A549 treated with CpdA at 1 μM for 4 hours (cell line): Measurements from ENCODE around the gene RXFP1. TPM values are rescaled to one million over a fixed set of nuclear protein-coding genes. Genes with fewer than 3 reads are reported as not detected.

Experiments used
- total RNA-seq: library from RNA; stranded (reverse); fragments of 200-300 nt; extraction: Qiagen RNA extraction; gene quantifications from 5 replicates; pipeline ENCODE4 v1.2.3, GENCODE V29; 2022; ENCODE audit warnings: low read depth

Gene RXFP1
- total RNA-seq = not detected in 5 replicates

DNA sequence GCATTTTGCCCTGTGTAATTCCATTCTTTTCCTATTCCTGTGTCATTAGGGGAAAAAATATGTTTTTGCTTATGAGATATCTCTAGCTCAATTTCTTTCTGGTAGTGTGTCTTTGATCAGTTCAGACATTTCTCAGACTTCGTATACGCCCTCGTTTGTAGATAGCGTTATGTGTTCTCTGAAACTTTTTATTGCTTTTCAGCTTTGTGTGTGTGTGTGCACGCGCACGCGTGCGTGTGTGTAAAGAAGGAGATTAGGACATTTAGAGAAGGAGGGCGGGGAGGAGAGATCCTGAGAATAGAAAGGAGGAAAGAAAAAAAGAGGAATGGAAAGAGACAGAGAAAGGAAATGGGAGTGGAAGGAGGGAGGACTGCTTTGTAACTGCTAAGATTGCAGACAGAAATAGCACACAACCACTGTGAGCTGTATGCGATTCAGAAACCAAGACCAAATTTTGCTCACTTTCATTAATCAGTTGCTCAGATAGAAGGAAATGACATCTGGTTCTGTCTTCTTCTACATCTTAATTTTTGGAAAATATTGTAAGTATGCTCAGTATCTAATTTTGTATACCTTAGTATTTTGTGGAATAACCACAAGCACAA is at the start of gene RXFP1:
TSS of gene RXFP1 (plus strand) at position 399 of the 605 bp plus-strand sequence. CDS start at position 494, 95 bp downstream.

DNA sequence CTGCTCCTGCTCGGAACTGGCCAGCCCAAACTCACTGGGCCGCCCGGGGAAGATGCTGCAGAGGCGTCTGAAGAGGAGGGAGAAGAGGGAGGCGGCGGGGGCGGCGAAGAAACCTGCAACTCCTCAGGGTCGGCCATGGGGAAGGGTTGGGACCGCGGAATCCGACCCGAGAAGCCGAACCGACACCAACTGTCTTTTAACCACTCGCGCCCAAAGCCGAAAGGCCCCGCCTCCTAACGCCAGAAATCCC is 149.9 kb downstream of the RXFP1 start, which contains the start of gene C4orf46:
TSS of gene C4orf46 (minus strand) at position 223 of the 250 bp plus-strand sequence. CDS start at position 137, 86 bp downstream.

DNA sequence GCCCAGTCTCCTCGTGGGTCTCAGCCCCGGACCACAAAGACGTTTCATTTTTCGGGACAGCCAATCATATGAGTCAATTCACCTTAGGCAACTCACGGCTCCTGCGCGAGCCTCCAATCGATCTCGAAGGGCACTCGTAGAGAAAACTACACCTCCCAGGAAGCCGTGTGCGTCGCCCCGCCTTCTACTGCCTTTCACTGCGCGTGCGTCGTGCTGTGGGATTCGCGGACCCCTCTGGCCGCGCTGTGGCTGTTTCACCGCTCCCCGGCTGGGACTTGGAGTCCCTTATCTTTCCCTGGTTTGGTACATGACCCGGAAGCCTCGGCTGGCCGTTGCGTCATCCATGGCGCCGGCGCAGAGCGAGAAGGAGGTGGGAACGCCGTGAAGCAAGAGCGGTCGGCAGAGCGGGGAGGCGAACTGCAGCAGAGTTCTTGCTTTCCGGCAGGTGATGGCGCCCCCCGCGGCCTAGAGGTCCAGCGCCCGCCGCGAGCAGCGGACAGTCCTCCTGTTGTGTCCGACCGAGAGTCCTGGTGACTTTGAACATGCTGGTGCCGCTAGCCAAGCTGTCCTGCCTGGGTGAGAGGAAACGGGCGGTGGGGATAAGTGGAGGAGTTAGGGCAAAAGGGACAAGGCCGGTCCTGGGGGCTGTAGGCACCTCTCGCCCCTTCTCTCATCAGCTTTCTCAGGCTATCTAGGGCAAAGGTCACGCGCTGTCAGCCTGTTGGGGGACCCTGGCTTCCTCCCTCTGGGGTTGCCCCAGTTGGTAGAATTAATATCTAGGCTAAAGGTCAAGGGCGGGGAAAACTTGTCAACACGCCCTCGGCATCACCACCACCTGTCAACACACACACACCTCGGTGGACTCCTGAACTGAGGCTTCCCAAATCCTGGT is 150.5 kb downstream of the RXFP1 start, which contains the start of gene ETFDH:
TSS of gene ETFDH (plus strand) at position 382 of the 892 bp plus-strand sequence. CDS start at position 543, 161 bp downstream.

Other genes starting within 250 kb of the RXFP1 start
- 6.7 to 10.6 TPM (median 7.5 TPM) in 5 replicates for gene C4orf46, start 150.0 kb downstream of the RXFP1 start, total RNA-seq
- gene ETFDH, start 150.4 kb downstream of the RXFP1 start, total RNA-seq = 3.8 to 5.4 TPM (median 5.3 TPM) in 5 replicates
- gene PPID, start 201.5 kb downstream of the RXFP1 start, total RNA-seq = 37.5 to 41.1 TPM (median 38.8 TPM) in 5 replicates
- 2.8 to 5.1 TPM (median 4.4 TPM) in 5 replicates for gene FNIP2, start 247.1 kb downstream of the RXFP1 start, total RNA-seq